K562 (cell line): ENCODE measurements around the gene BBX. TPM values are rescaled to one million over a fixed set of nuclear protein-coding genes. Genes with fewer than 3 reads are reported as not detected.

Source experiments
- ATAC-seq: fragments of 200-7000 bp; cut with Tn5 transposase; 3 replicates; pipeline ENCODE4 v1.9.1; 2020; ENCODE audit warnings: moderate library complexity
- BruUV-seq: library from RNA; stranded (reverse); fragments of 400-500 nt; replicated peaks from 2 replicates; lab custom pipeline; 2021; lab: Mats Ljungman, UMichigan
- CTCF ChIA-PET: fragments of 300-600 bp; formaldehyde crosslinking; extraction: SDS; loops from one replicate; lab custom pipeline; 2021; ENCODE audit warnings: low intra/inter-chr PET ratio; lab: Yijun Ruan, JAX
- POLR2A ChIA-PET: fragments of 300-600, 350-650 bp; sonication (Branson Sonifier 250); formaldehyde crosslinking; extraction: SDS; loops from one replicate; lab custom pipeline; 2021; ENCODE audit warnings: antibody characterized with exemption, inconsistent platforms; lab: Yijun Ruan, JAX
- DNase-seq, 4 experiments: peaks; one replicate each; pipeline versions ENCODE4 v3.0.0 to v3.0.0-alpha.2; 2011 to 2018; ENCODE audit warnings: low spot score in 3 of 4, mixed read lengths in 3 of 4; ENCODE audit errors: extremely low read depth in 1 of 4
- FAIRE-seq: peaks from 2 replicates; lab custom pipeline; 2011; peaks lifted over from hg19 to GRCh38; lab: Jason Lieb, UNC
- H2AFZ ChIP-seq: 2 replicates; pipeline ENCODE4 v1.6.0; 2011; ENCODE audit warnings: low read depth, low read length, control low read depth, inconsistent platforms
- H3K27ac ChIP-seq: fragments of 200-600 bp; 3 replicates; pipeline ENCODE4 v1.8.0; 2011; ENCODE audit warnings: low read depth, mild to moderate bottlenecking, control low read depth, inconsistent platforms, low read length, moderate library complexity, mixed read lengths; ENCODE audit errors: extremely low read depth
- H3K27me3 ChIP-seq, 2 experiments: fragments of 300-600 bp in 1 of 2; 2 replicates in 1 of 2; 3 replicates in 1 of 2; pipeline versions ENCODE4 v1.6.0 to v1.8.0; 2011; ENCODE audit warnings: inconsistent platforms in 2 of 2, low read length in 2 of 2, mild to moderate bottlenecking in 1 of 2, mixed read lengths in 1 of 2, moderate library complexity in 1 of 2; ENCODE audit not compliant: control insufficient read depth in 2 of 2, insufficient read depth in 2 of 2
- H3K36me3 ChIP-seq: fragments of 300-600 bp; 3 replicates; pipeline ENCODE4 v1.8.0; 2011; ENCODE audit warnings: mild to moderate bottlenecking, low read length, inconsistent platforms; ENCODE audit not compliant: control insufficient read depth, insufficient read depth
- H3K4me1 ChIP-seq, 2 experiments: fragments of 200-600 bp in 1 of 2; replicated peaks in 1 of 2; 2 replicates in 1 of 2; 3 replicates in 1 of 2; pipeline versions ENCODE4 v1.5.1 to v1.8.0; 2011; ENCODE audit warnings: inconsistent platforms in 2 of 2, low read length in 2 of 2, mild to moderate bottlenecking in 1 of 2, mixed read lengths in 1 of 2, moderate library complexity in 1 of 2; ENCODE audit not compliant: control insufficient read depth in 2 of 2, insufficient read depth in 2 of 2
- H3K4me2 ChIP-seq: 2 replicates; pipeline ENCODE4 v1.6.1; 2011; ENCODE audit warnings: low read length, control low read depth, inconsistent platforms, mixed read lengths; ENCODE audit not compliant: insufficient read depth
- H3K4me3 ChIP-seq: fragments of 200-600 bp; sonication (generic), shearing (Covaris generic); 2 replicates; pipeline ENCODE4 v1.5.1; 2016; ENCODE audit warnings: control low read depth, inconsistent platforms
- H3K79me2 ChIP-seq: fragments of 200-600 bp; 3 replicates; pipeline ENCODE4 v1.8.0; 2011; ENCODE audit warnings: low read length, inconsistent platforms; ENCODE audit not compliant: control insufficient read depth, insufficient read depth
- H3K9ac ChIP-seq, 2 experiments: 2 replicates each; pipeline versions ENCODE4 v1.6.0 to v1.6.1; 2011; ENCODE audit warnings: low read depth in 2 of 2, low read length in 2 of 2, control low read depth in 1 of 2, inconsistent platforms in 1 of 2, mild to moderate bottlenecking in 1 of 2, mixed read lengths in 1 of 2; ENCODE audit not compliant: insufficient read depth in 1 of 2
- H3K9me1 ChIP-seq: one replicate; pipeline ENCODE4 v1.6.0; 2011; ENCODE audit warnings: inconsistent platforms, mild to moderate bottlenecking, low read length, moderate library complexity; ENCODE audit not compliant: control insufficient read depth, insufficient read depth
- H3K9me3 ChIP-seq: replicated peaks from 2 replicates; pipeline ENCODE4 v1.5.1; 2011; ENCODE audit warnings: low read depth, low read length, inconsistent platforms; ENCODE audit not compliant: control insufficient read depth, insufficient read depth
- H4K20me1 ChIP-seq: replicated peaks from 2 replicates; pipeline ENCODE4 v1.6.1; 2011; ENCODE audit warnings: low read length, inconsistent platforms, mixed read lengths; ENCODE audit not compliant: control insufficient read depth, insufficient read depth
- BACH1 ChIP-seq: fragments of 200-800 bp; sonication (Bioruptor generic); IDR thresholded peaks from 2 replicates; pipeline ENCODE4 v1.6.1; 2016; ENCODE audit warnings: missing genetic modification characterization, missing compliant biosample characterization
- CTBP1 ChIP-seq: fragments of 450-650 bp; IDR thresholded peaks from 2 replicates; pipeline ENCODE4 v1.6.1; 2016; ENCODE audit warnings: borderline replicate concordance
- FOXK1 ChIP-seq: sonication (generic); formaldehyde crosslinking; IDR thresholded peaks from 2 replicates; pipeline ENCODE4 v1.8.0; 2022; ENCODE audit warnings: missing genetic modification reagents, mild to moderate bottlenecking, borderline replicate concordance
- JUND ChIP-seq, 2 experiments: IDR thresholded peaks; 2 replicates in 1 of 2; 3 replicates in 1 of 2; pipeline ENCODE4 v1.6.1; 2011; ENCODE audit warnings: borderline replicate concordance in 2 of 2, low read depth in 2 of 2, low read length in 2 of 2, improper control_type of control experiment in 1 of 2, missing biosample characterization in 1 of 2, missing genetic modification characterization in 1 of 2, missing genetic modification reagents in 1 of 2
- KHSRP ChIP-seq: fragments of 450-650 bp; IDR thresholded peaks from 2 replicates; pipeline ENCODE4 v1.6.1; 2017
- KLF13 ChIP-seq: fragments of 450-650 bp; IDR thresholded peaks from 2 replicates; pipeline ENCODE4 v1.6.1; 2016; ENCODE audit warnings: missing genetic modification characterization, low read depth, mild to moderate bottlenecking, missing compliant biosample characterization, moderate library complexity, borderline replicate concordance
- NFIX ChIP-seq: fragments of 250-450 bp; sonication (Bioruptor Pico); IDR thresholded peaks from 2 replicates; pipeline ENCODE4 v1.4.0; 2020; ENCODE audit warnings: low read depth, mild to moderate bottlenecking, moderate library complexity
- SRSF7 ChIP-seq: fragments of 200-400 bp; formaldehyde crosslinking; optimal IDR thresholded peaks from 2 replicates; pipeline ENCODE3; 2017; ENCODE audit warnings: mild to moderate bottlenecking, low read depth, low read length
- TFAM ChIP-seq: fragments of 250-450 bp; sonication (Bioruptor Pico); conservative IDR thresholded peaks from 2 replicates; pipeline ENCODE4 v1.5.0; 2021; ENCODE audit warnings: mild to moderate bottlenecking, moderate library complexity
- ZNF143 ChIP-seq: sonication (generic); formaldehyde crosslinking; IDR thresholded peaks from 2 replicates; pipeline ENCODE4 v1.9.0; 2022; ENCODE audit warnings: mild to moderate bottlenecking, missing genetic modification reagents
- ZNF584 ChIP-seq: fragments of 200-800 bp; sonication (Bioruptor generic); IDR thresholded peaks from 2 replicates; pipeline ENCODE4 v1.6.1; 2016; ENCODE audit warnings: low read depth, mild to moderate bottlenecking, missing genetic modification characterization, missing compliant biosample characterization
- ZNF707 ChIP-seq: fragments of 250-450 bp; sonication (Bioruptor Pico); conservative IDR thresholded peaks from 2 replicates; pipeline ENCODE4 v1.8.0; 2022; ENCODE audit warnings: inconsistent platforms, mild to moderate bottlenecking, moderate library complexity
- WGBS: fragments of 100-300 bp; shearing (Covaris generic); methylation state at CpG from one replicate; pipeline ENCODE4 v1.1.6; 2016; ENCODE audit warnings: low coverage, mixed read lengths; ENCODE audit not compliant: insufficient coverage; ENCODE audit errors: missing lambda C conversion rate; 5-methylcytosine and 5-hydroxymethylcytosine counted together
- in situ Hi-C: fragments of 300-500 bp; cut with MboI; formaldehyde crosslinking; loops from 4 replicates; pipeline ENCODE4 v1.15.0; 2018; ENCODE audit warnings: inconsistent platforms, mixed read lengths
- intact Hi-C: fragments of 100-400 bp; cut with micrococcal nuclease; formaldehyde crosslinking; loops from 2 replicates; pipeline ENCODE4 v1.14.2; 2022
- polyA plus RNA-seq, 8 experiments: library from polyadenylated mRNA; depleted of rRNA in 4 of 8; stranded (reverse) in 5 of 8; unstranded in 3 of 8; fragments of >200 nt; fragmentation: Nextera tagmentation in 2 of 8; fragmentation: Illumina TruSeq in 1 of 8; extraction: Ambion mirVana in 2 of 8; extraction: Trizol in 1 of 8; gene quantifications; 2 replicates each; pipeline versions ENCODE4 v1.2.1 to v1.2.3, GENCODE V29; 2011 to 2014; ENCODE audit warnings: inconsistent platforms in 1 of 8, missing spikeins in 1 of 8
- total RNA-seq, 7 experiments: library from RNA; depleted of rRNA in 6 of 7; stranded (reverse); fragments of >200 nt in 6 of 7; fragmentation: Illumina TruSeq in 2 of 7; extraction: Trizol in 2 of 7; gene quantifications; 2 replicates each; pipeline versions ENCODE4 v1.2.1 to v1.2.3, GENCODE V29; 2011 to 2021; ENCODE audit warnings: low replicate concordance in 1 of 7
- TF ChIP-seq, protein P1 (sequence below): fragments of 450-650 bp; IDR thresholded peaks from 2 replicates; pipeline ENCODE4 v1.6.1; 2017; ENCODE audit warnings: antibody characterized with exemption, mild to moderate bottlenecking
- TF ChIP-seq, protein P2 (sequence below), 2 experiments: fragments of 450-650 bp in 1 of 2; sonication (generic) in 1 of 2; formaldehyde crosslinking; conservative IDR thresholded peaks; 2 replicates each; pipeline versions ENCODE4 v1.4.0 to v1.8.1; 2020 to 2022; ENCODE audit warnings: mild to moderate bottlenecking in 1 of 2, missing genetic modification reagents in 1 of 2
- TF ChIP-seq, protein P3 (sequence below): fragments of 450-650 bp; IDR thresholded peaks from 2 replicates; pipeline ENCODE4 v1.6.1; 2014; ENCODE audit warnings: low read depth, mild to moderate bottlenecking, moderate library complexity, borderline replicate concordance

Gene BBX
- total and polyA plus RNA-seq, 9 of the 15 experiments (the other 6 are each of a cell fraction or from before 2014, with no cell fraction given) = 4.9 to 19.5 (median 11.8) TPM

DNA sequence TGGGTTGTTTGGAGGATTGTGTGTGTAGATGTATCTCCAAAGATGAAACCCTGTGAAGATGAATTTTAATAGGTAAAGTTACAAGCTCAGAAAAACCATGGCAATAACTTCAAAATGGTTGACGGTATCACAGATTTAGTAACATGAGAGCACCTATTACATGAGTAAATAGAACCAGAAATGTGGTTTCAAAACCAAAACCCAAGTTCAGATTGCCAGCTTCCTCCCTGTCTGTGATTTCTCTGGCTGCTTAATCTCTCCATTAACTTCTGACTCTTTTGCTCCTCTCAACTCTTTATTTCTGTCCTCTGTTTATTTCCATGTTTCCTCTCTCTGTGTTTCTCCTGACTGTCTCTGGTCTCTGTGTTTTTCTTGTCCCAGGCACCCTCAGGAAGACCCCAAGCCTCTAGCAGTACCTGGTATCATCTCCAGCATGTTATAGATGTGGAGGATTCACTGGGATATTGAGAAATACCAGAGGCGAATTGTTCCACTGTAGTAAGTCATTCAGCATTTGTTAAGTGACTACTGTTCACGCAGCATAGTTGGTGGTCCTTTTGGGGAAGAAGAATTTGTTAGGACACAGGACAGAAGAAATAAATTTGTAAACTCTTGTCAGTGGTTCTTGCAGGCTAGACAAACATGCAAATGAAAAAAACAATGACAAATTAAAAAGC is 138.8 kb downstream of the BBX start:
- no peaks in the 10 kb centered on the region for H4K20me1 ChIP-seq
- 38% methylated on average over 3 of the region's 3 CpGs for WGBS
- FAIRE-seq (no peak), DNase-seq (no peak), ATAC-seq (no peak)
- in situ Hi-C loops = no loop called here
- H3K9ac ChIP-seq = no peak overlapping the region
- ChIA-PET CTCF (interaction anchor here (0.6 kb wide), 1 partner anchor 30 kb away, joined by 3 read pairs; no protein-coding TSS in a partner anchor), POLR2A (no interaction called here)
- H2AFZ ChIP-seq = no peak overlapping the region
- no peak overlapping the region for H3K4me2 ChIP-seq
- no peak overlapping the region for H3K4me3 ChIP-seq
- no TSS peak for BruUV-seq
- no peaks in the 10 kb centered on the region for H3K79me2 ChIP-seq
- H3K36me3 ChIP-seq = no peaks in the 10 kb centered on the region
- no peak overlapping the region for H3K27ac ChIP-seq
- H3K27me3 ChIP-seq = no peaks in the 10 kb centered on the region
- H3K9me3 ChIP-seq = no peaks in the 10 kb centered on the region
- H3K9me1 ChIP-seq = no peaks in the 10 kb centered on the region
- no peaks in the 10 kb centered on the region for H3K4me1 ChIP-seq
- intact Hi-C loops = loop anchor here (10.0 kb wide), 1 partner anchor 87 kb away; no protein-coding TSS in a partner anchor
- TF ChIP-seq, protein P1, sequence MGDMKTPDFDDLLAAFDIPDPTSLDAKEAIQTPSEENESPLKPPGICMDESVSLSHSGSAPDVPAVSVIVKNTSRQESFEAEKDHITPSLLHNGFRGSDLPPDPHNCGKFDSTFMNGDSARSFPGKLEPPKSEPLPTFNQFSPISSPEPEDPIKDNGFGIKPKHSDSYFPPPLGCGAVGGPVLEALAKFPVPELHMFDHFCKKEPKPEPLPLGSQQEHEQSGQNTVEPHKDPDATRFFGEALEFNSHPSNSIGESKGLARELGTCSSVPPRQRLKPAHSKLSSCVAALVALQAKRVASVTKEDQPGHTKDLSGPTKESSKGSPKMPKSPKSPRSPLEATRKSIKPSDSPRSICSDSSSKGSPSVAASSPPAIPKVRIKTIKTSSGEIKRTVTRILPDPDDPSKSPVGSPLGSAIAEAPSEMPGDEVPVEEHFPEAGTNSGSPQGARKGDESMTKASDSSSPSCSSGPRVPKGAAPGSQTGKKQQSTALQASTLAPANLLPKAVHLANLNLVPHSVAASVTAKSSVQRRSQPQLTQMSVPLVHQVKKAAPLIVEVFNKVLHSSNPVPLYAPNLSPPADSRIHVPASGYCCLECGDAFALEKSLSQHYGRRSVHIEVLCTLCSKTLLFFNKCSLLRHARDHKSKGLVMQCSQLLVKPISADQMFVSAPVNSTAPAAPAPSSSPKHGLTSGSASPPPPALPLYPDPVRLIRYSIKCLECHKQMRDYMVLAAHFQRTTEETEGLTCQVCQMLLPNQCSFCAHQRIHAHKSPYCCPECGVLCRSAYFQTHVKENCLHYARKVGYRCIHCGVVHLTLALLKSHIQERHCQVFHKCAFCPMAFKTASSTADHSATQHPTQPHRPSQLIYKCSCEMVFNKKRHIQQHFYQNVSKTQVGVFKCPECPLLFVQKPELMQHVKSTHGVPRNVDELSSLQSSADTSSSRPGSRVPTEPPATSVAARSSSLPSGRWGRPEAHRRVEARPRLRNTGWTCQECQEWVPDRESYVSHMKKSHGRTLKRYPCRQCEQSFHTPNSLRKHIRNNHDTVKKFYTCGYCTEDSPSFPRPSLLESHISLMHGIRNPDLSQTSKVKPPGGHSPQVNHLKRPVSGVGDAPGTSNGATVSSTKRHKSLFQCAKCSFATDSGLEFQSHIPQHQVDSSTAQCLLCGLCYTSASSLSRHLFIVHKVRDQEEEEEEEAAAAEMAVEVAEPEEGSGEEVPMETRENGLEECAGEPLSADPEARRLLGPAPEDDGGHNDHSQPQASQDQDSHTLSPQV = no peak
- TF ChIP-seq SRSF7 (no peak), ZNF707 (no peak), KLF13 (tag) (no peak), NFIX (no peak), TFAM (CRISPR knock-in tag) (no peak), KHSRP (no peak), CTBP1 (no peak), FOXK1 (no peak), ZNF143 (CRISPR knock-in tag) (no peak), BACH1 (tag) (no peak), JUND (IDR thresholded peaks at IDR 0.05; ENCODE audit: borderline replicate concordance, low read depth, low read length) (no peak), JUND (tag; IDR thresholded peaks at IDR 0.05; ENCODE audit: borderline replicate concordance, low read depth, low read length) (no peak), ZNF584 (CRISPR knock-in tag) (no peak)
- TF ChIP-seq, protein P2, sequence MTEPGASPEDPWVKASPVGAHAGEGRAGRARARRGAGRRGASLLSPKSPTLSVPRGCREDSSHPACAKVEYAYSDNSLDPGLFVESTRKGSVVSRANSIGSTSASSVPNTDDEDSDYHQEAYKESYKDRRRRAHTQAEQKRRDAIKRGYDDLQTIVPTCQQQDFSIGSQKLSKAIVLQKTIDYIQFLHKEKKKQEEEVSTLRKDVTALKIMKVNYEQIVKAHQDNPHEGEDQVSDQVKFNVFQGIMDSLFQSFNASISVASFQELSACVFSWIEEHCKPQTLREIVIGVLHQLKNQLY (CRISPR knock-in tag; conservative IDR thresholded peaks at IDR 0.05) = no peak
- TF ChIP-seq, protein P3, sequence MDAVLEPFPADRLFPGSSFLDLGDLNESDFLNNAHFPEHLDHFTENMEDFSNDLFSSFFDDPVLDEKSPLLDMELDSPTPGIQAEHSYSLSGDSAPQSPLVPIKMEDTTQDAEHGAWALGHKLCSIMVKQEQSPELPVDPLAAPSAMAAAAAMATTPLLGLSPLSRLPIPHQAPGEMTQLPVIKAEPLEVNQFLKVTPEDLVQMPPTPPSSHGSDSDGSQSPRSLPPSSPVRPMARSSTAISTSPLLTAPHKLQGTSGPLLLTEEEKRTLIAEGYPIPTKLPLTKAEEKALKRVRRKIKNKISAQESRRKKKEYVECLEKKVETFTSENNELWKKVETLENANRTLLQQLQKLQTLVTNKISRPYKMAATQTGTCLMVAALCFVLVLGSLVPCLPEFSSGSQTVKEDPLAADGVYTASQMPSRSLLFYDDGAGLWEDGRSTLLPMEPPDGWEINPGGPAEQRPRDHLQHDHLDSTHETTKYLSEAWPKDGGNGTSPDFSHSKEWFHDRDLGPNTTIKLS = no peak
